NCI-H2227 treated with DMSO at 0.1 percent for 48 hours (cell line): ENCODE measurements around the gene SORBS2.

ENCODE experiments used
- DNase-seq: peaks from one replicate; lab custom pipeline; 2025; lab: John Stamatoyannopoulos, UW

Gene SORBS2

DNA sequence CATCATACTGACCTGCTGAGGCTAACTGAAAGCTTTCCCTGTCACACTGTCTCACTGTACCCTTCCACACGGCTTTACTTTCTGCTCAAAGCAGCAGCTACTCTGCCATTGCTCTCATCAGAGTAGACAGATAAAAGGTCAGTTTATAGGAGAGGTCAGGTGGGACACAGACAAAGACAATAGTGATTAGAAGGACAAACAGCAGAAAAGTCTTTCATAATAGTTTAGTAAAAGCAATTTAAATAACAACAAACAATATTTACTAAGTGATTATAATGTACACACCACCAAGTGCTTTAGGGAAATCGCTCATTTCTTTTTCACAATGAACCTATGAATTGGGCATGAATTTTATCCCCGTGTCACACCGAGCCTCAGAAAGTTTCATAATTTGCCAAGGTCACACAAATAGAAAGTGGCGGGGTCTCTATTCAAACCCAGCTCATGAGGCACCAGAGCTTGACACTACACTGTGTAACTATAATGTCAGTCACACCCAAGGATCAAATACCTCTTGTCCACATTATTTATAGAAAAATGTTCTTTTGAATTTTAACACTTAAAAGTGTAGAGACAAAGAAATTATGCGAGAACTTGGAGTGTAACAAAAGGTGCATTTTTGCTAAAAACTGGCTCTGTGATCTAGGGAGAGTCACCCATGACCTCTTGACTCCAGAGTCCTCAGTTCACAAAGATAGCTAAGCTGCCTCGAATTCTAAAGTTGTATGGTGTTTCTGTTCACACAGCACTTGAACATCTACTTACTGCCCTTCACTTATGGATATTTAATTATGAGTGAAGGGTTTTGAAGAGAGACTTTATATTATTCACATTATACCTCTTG is 24.5 kb upstream of the SORBS2 start:
- DNase-seq, result no peak

- DNase-seq, result no peak
Measured at GRCh38 chr4:185835814-185836213, 23.8 kb upstream of the SORBS2 start.

DNA sequence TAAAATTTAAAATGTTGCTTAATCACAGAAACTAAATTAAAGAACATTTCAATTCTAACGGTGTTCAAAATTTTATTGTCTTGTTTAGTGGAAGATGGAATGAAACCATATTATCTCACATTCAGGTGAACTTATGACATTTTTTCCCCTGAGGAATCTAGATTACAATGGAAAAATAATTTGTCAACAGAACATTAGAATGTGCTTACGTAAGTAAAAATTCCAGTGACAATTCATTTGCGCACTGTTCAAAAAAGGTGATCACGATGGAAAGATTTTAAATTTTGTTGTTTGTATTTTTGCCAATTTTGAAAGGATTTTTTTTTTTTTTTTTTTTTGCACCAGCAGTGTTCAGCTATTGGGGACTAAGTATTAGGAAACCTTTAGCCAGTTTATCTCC is 23.3 kb upstream of the SORBS2 start:
- DNase-seq, result no peak

- no peak for DNase-seq
Measured at GRCh38 chr4:185834778-185835177, 22.8 kb upstream of the SORBS2 start.

- DNase-seq, result no peak
Measured at GRCh38 chr4:185834088-185834487, 22.1 kb upstream of the SORBS2 start.

GRCh38 chr4:185833055-185833598 is 21.1 kb upstream of the SORBS2 start:
- DNase-seq, result no peak

GRCh38 chr4:185831125-185831815 is 19.3 kb upstream of the SORBS2 start:
- no peak for DNase-seq

DNA sequence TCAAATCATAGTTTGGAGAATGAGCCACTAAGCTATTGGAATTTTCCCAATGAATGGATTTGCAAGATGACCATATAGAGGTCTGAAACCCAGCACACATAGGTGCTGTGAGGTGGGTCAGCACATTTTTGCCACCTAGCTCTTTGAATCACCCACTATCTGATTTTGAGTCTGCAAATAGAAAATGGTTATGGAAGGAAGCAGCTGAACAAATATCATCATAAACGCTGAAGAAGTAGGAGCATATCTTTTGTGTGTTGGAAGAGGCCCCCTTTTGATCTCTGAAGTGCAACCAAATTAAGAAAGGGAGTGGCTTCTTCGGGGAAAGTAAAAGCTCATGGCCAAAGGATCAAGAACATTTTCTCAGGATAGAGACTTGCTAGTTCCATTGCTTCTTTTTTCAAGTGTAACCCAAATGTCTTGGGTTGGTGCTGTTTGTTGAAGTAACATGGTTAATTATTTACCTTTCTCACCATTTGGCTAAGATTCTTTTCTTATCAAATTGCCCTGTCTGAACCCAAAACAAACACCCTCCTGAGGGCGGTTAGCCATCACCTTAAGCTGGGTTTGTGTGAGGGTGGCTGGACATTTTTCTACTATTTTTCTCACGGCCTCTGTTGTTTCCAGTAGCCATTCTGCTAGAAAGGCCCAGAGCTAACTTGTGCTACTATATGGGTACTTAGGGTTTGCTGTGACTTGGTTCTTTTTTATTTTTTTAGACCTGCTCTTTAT is 18.4 kb upstream of the SORBS2 start:
- DNase-seq, result no peak

DNA sequence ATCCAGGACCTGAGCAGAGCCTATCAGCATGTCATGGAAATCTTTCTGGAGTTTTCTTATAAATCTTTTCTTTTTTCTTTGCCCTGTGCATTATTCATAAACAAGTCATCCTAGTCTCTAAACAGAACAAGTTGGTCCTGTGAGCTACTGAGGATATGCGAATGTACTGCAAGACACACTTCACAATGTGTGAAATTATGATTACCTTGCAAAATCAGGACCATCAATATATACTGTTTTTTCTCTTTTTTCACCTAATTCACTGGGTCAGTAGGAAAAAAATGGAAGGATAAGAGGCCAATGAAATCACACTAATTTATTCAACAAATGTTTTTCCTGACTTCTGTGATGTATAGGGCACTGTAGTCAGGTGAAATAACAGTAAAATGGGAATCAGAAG is 14.4 kb upstream of the SORBS2 start:
- no peak for DNase-seq

- DNase-seq, result no peak
Measured at GRCh38 chr4:185825737-185826136, 13.7 kb upstream of the SORBS2 start.

GRCh38 chr4:185822791-185823190 is 10.8 kb upstream of the SORBS2 start:
- no peak for DNase-seq

DNA sequence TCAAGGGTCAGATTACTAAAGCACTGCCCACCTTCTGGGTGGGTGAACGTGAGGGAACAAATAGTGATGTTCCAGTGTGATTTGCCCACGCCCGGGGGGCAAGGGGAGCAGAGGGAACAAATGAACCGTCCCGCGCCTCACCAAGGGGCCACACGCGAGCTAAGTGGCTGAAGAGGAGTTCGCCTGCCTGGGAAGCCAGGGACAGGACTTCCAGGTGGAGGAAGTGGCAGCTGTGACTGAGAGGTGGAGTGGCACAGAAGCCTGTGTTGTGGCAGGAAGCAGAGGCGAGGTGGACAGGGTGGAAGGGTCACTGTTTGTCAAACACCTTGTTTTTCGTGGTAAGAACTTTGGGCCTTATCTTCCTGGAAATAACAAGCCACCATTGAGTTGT is 9.0 kb upstream of the SORBS2 start:
- no peak for DNase-seq

- DNase-seq, result no peak
Measured at GRCh38 chr4:185820146-185821028, 8.4 kb upstream of the SORBS2 start.

DNA sequence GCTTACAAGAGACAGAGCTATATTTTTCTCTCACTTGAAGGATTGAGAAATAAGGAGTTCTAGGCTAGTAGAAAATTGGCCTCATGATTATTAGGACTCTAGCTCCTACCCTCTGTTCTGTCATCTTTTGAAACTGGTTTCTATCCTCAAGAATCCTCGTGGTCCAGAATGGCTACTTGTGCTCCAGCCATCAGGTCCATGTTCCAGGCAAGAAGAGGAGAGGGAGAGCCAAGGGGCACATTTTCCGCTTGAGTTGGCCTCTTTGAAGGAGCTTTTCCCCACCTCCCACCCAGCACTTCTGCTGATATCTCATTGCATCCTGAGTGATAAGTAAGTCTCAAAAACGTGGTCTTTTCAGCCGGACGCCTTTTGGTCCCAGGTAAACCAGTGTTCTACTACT is 7.2 kb upstream of the SORBS2 start:
- no peak for DNase-seq

DNA sequence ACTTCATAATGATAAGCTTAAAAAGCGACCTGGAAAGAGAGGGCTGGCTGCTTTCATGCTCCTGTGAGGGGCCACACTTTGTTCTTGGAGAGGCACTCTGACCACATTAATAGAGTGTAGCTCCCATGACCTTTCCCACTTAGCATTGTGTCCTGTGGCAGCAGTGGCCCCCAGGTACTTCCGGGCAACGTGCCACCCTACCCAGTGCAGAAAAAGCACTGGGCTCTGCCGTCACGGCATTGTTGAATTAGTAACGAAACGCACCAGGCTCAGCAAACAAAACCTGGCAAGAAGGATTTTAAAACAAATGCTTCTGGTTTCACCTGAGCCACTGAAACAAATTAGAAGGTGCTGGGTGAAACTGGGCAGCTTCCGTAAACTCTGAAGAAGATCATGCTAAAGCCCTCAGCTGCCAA is 5.4 kb upstream of the SORBS2 start:
- no peak for DNase-seq

GRCh38 chr4:185813133-185813532 is 1.1 kb upstream of the SORBS2 start:
- DNase-seq, result no peak

DNA sequence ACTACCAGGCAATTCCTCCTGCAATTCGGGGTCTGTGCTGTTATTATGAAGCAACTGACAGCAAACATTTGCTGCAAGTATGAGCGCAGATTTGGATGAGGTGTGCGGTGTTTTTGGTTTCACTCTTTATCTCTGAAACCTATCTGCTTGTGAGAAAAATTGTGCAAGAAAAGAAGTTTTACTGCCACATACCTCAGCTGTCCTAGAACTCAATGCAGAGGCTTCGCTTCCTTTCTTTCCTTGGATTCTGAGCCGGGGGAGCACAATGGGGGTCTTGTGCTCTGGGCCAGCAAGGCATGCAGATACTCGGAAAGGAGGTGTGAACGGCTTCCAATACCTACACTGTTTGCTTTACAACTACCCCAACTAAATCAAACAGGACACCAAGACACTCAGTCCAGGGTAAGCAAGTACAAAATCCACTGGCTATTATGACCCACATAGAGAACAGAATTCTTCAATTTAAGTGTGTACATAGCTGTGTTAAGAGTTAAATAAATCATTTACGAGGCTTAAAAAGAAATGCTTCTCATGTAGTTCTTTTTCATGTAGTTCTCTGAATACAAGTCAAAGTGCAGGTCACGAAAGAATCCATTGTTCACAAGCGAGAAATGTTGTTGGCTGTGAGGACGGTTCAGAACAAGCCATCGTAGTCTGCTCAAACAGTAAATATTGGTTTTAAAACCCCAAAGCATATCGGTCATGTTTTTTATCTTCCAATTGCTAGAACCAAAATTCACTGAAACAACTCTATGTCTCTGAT is 1.1 kb downstream of the SORBS2 start:
- no peak for DNase-seq

- no peak for DNase-seq
Measured at GRCh38 chr4:185809533-185810071, 2.4 kb downstream of the SORBS2 start.

DNA sequence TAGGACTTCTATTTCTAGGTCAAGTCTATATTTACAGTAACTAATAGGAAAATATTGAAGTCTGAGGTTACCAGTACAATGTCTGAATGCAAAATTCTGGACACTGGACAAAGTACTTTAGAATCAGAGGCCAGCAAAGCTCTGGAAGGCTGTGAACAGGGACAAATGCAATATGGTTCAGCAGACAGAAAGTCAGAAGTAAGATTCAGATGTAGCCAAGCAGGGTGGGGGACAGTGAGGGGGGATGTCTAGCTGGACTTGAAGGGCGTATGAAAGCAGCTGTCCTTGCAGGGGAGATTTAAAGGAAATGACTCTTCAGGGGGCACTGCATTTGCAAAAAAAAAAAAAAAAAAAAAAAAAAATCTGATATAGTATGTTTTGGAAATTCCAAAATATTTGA is 2.9 kb downstream of the SORBS2 start:
- DNase-seq, result no peak

DNA sequence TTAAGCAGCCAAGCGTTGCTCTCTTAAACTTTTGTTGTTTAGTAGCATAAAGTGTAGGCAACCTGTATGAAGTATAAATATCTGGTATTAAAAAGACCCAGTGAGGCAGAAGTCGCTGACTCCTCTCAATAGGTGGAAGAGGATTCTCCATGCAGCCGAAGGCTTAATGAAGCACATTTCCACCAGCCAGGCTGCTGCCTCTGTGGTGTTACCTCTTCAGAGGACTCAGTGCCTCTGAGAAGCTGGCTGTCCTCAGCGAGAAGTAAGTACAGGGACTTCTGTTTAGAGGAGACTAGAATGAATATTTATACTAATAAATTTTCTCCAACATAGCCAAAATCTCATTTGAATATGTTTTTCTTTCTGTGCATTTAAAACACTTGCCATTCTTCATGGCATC is 6.0 kb downstream of the SORBS2 start:
- DNase-seq, result no peak
